ENCODE measurements around the gene CD180. TPM values are rescaled to one million over a fixed set of nuclear protein-coding genes. Genes with fewer than 3 reads are reported as not detected.

Gene CD180
- total and polyA plus RNA-seq, 9 of the 15 experiments (the other 6 are each of a cell fraction or from before 2014, with no cell fraction given) = 0.01 to 0.07 TPM; not detected in 7

GRCh38 chr5:67149057-67149950, 47.3 kb downstream of the CD180 start:
- peak; percentile 84 for FAIRE-seq
- POLR2A ChIA-PET = interaction anchor here (0.6 to 0.9 kb wide), 2 partner anchors 13 to 1814 kb away, joined by 3 to 4 read pairs; no protein-coding TSS in a partner anchor
- Histone ChIP-seq H3K36me3 (ENCODE audit: control insufficient read depth, insufficient read depth, low read length) (peaks cover 21% of the 10 kb centered on the region), H3K27me3 (ENCODE audit: control insufficient read depth in 2 of 2, insufficient read depth in 2 of 2, low read length in 2 of 2) (no peaks in the 10 kb centered on the region), H3K9me3 (replicated peaks; ENCODE audit: control insufficient read depth, insufficient read depth, low read depth, low read length) (no peaks in the 10 kb centered on the region), H2AFZ (ENCODE audit: low read depth, low read length) (no peak overlapping the region; the same call in 1 of the 2 replicates), H3K9ac (ENCODE audit: insufficient read depth in 1 of 2, low read depth in 2 of 2, low read length in 2 of 2) (no peak overlapping the region), H3K4me3 (no peak overlapping the region), H4K20me1 (replicated peaks; ENCODE audit: control insufficient read depth, insufficient read depth, low read length) (no peaks in the 10 kb centered on the region), H3K4me1 (replicated peaks in 1 of 2; ENCODE audit: control insufficient read depth in 2 of 2, insufficient read depth in 2 of 2, low read length in 2 of 2) (peaks cover 0 to 6% of the 10 kb centered on the region in 2 experiments; a peak in 2 of 5 replicates), H3K27ac (ENCODE audit: extremely low read depth, low read depth, low read length) (no peak overlapping the region), H3K9me1 (ENCODE audit: control insufficient read depth, insufficient read depth, low read length) (no peaks in the 10 kb centered on the region), H3K79me2 (ENCODE audit: control insufficient read depth, insufficient read depth, low read length) (no peaks in the 10 kb centered on the region), H3K4me2 (ENCODE audit: insufficient read depth, low read length) (no peak overlapping the region; the same call in 1 of the 2 replicates)
- BruUV-seq (replicated peaks) = no TSS peak
- intact Hi-C loops (cut with micrococcal nuclease) = loop anchor here (1.0 kb wide), 1 partner anchor 161 kb away; no protein-coding TSS in a partner anchor
- WGBS (ENCODE audit: insufficient coverage, low coverage, missing lambda C conversion rate) = 31% methylated on average over 14 of the region's 14 CpGs
- DNase-seq (ENCODE audit: extremely low read depth in 1 of 4, low spot score in 3 of 4) = peak in 2 of 4 experiments; percentile 20 to 32
- ATAC-seq = peak; percentile 71
- CTCF ChIA-PET (ENCODE audit: low intra/inter-chr PET ratio) = interaction anchor here (0.6 to 1.8 kb wide), 3 partner anchors 161 to 843 kb away, joined by 5 to 8 read pairs (median 5); no protein-coding TSS in a partner anchor
- in situ Hi-C loops (cut with MboI) = loop anchor here (10.0 kb wide), 1 partner anchor 155 kb away; no protein-coding TSS in a partner anchor
- TF ChIP-seq SOX6 (IDR thresholded peaks at IDR 0.05) (0 out of 2 replicates have a peak, but pooled peaks have one; percentile 20), CCNT2 (IDR thresholded peaks at IDR 0.05; ENCODE audit: borderline replicate concordance, extremely low read depth, insufficient read length, low read depth, low read length) (peak; percentile 57), MAFF (IDR thresholded peaks at IDR 0.05; ENCODE audit: low read length) (no peak), ZNF764 (CRISPR knock-in tag; IDR thresholded peaks at IDR 0.05; ENCODE audit: low read depth) (no peak), RAD51 (IDR thresholded peaks at IDR 0.05; ENCODE audit: borderline replicate concordance, low read depth) (no peak), SAFB2 (IDR thresholded peaks at IDR 0.05; ENCODE audit: borderline replicate concordance, low read depth, low read length, severe bottlenecking) (no peak), CXXC5 (CRISPR knock-in tag; IDR thresholded peaks at IDR 0.05) (peak; percentile 47; the same call in 1 of the 2 replicates), COPS2 (conservative IDR thresholded peaks at IDR 0.05) (no peak), ZNF280A (IDR thresholded peaks at IDR 0.05; ENCODE audit: low read depth, partially characterized antibody) (no peak), RBM15 (IDR thresholded peaks at IDR 0.05; ENCODE audit: insufficient read depth, low read length) (no peak), ZFP36 (IDR thresholded peaks at IDR 0.05; ENCODE audit: low read depth, low read length, partially characterized antibody) (no peak), HNRNPLL (IDR thresholded peaks at IDR 0.05; ENCODE audit: low read depth, low read length, poor library complexity, severe bottlenecking) (no peak), TRIM24 (IDR thresholded peaks at IDR 0.05) (no peak), E2F6 (IDR thresholded peaks at IDR 0.05; ENCODE audit: borderline replicate concordance in 1 of 2, extremely low read depth in 1 of 2, insufficient read depth in 1 of 2, insufficient read length in 1 of 2, low read depth in 1 of 2, low read length in 1 of 2, poor library complexity in 1 of 2, severe bottlenecking in 1 of 2) (no peak), LARP7 (IDR thresholded peaks at IDR 0.05) (no peak)
- TF ChIP-seq, protein P1, sequence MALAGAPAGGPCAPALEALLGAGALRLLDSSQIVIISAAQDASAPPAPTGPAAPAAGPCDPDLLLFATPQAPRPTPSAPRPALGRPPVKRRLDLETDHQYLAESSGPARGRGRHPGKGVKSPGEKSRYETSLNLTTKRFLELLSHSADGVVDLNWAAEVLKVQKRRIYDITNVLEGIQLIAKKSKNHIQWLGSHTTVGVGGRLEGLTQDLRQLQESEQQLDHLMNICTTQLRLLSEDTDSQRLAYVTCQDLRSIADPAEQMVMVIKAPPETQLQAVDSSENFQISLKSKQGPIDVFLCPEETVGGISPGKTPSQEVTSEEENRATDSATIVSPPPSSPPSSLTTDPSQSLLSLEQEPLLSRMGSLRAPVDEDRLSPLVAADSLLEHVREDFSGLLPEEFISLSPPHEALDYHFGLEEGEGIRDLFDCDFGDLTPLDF (CRISPR knock-in tag; IDR thresholded peaks at IDR 0.05) = no peak

Data from K562 (cell line).